ENCODE data around the gene PICALM.

The PICALM gene

GRCh38 chr11:86037743-86038142 lies 31.1 kb downstream of the PICALM start:
- H3K4me3 ChIP-seq (ENCODE audit: low read length): no peak overlapping the region
- no peak for TF ChIP-seq CTCF (conservative IDR thresholded peaks at IDR 0.05; ENCODE audit: low read length)
- no peak for DNase-seq (ENCODE audit: low read depth)

GRCh38 chr11:86035920-86036319 lies 33.0 kb downstream of the PICALM start:
- no peak overlapping the region for H3K4me3 ChIP-seq (ENCODE audit: low read length)
- no peak for TF ChIP-seq CTCF (conservative IDR thresholded peaks at IDR 0.05; ENCODE audit: low read length)
- DNase-seq (ENCODE audit: low read depth): no peak

- H3K4me3 ChIP-seq (ENCODE audit: low read length): no peak overlapping the region
- TF ChIP-seq CTCF (conservative IDR thresholded peaks at IDR 0.05; ENCODE audit: low read length): no peak
- no peak for DNase-seq (ENCODE audit: low read depth)
Measured at GRCh38 chr11:86035164-86035563, 33.7 kb downstream of the PICALM start.

GRCh38 chr11:86034710-86035109 lies 34.2 kb downstream of the PICALM start:
- no peak for DNase-seq (ENCODE audit: low read depth)
- no peak overlapping the region for H3K4me3 ChIP-seq (ENCODE audit: low read length)
- no peak for TF ChIP-seq CTCF (conservative IDR thresholded peaks at IDR 0.05; ENCODE audit: low read length)

- no peak for DNase-seq (ENCODE audit: low read depth)
Measured at GRCh38 chr11:86021377-86021776, 47.5 kb downstream of the PICALM start.

GRCh38 chr11:86018249-86018648 lies 50.6 kb downstream of the PICALM start:
- no peak for DNase-seq (ENCODE audit: low read depth)
- TF ChIP-seq CTCF (conservative IDR thresholded peaks at IDR 0.05; ENCODE audit: low read length): no peak
- no peak overlapping the region for H3K4me3 ChIP-seq (ENCODE audit: low read length)

More at GRCh38 chr11:86021377-86021776, 47.5 kb downstream of the PICALM start:
- no peak for TF ChIP-seq CTCF (conservative IDR thresholded peaks at IDR 0.05; ENCODE audit: low read length)
- no peak overlapping the region for H3K4me3 ChIP-seq (ENCODE audit: low read length)

- H3K4me3 ChIP-seq (ENCODE audit: low read length): no peak overlapping the region
- no peak for DNase-seq (ENCODE audit: low read depth)
- TF ChIP-seq CTCF (conservative IDR thresholded peaks at IDR 0.05; ENCODE audit: low read length): no peak
Measured at GRCh38 chr11:86016451-86016850, 52.4 kb downstream of the PICALM start.
